Sigmoid colon (tissue), 7 donors: ENCODE results near the gene ZNF135. TPM values are rescaled to one million over a fixed set of nuclear protein-coding genes. Genes with fewer than 3 reads are reported as not detected.

Source experiments
- DNase-seq: peaks from one replicate; pipeline ENCODE4 v3.0.0-alpha.2; 2019
- H3K27ac ChIP-seq, 4 donors: fragments of 200-600 bp; sonication (generic); one replicate each; pipeline ENCODE4 v1.5.1; 2016 to 2019; ENCODE audit warnings: mild to moderate bottlenecking in 1 of 4
- H3K27me3 ChIP-seq, 3 donors: fragments of 200-600 bp; sonication (generic); one replicate each; pipeline ENCODE4 v1.5.1; 2019; ENCODE audit warnings: mild to moderate bottlenecking in 1 of 3
- H3K36me3 ChIP-seq, 4 donors: fragments of 200-600 bp; sonication (generic); one replicate each; pipeline ENCODE4 v1.5.1; 2016 to 2019
- H3K4me1 ChIP-seq, 4 donors: fragments of 200-600 bp; sonication (generic); one replicate each; pipeline ENCODE4 v1.5.1; 2017 to 2019
- H3K4me3 ChIP-seq, 4 donors: fragments of 200-600 bp; sonication (generic); one replicate each; pipeline ENCODE4 v1.5.1; 2017 to 2019; ENCODE audit warnings: mild to moderate bottlenecking in 2 of 4, moderate library complexity in 1 of 4
- H3K9me3 ChIP-seq, 4 donors: fragments of 200-600 bp in 3 of 4; sonication (generic) in 3 of 4; one replicate each; pipeline versions ENCODE4 v1.5.1 to v1.6.1; 2013 to 2019
- EP300 ChIP-seq, 4 donors: sonication (generic); formaldehyde crosslinking; IDR thresholded peaks; one replicate each; pipeline ENCODE4 v1.6.1; 2017; ENCODE audit warnings: antibody characterized with exemption in 4 of 4
- POLR2A ChIP-seq, 2 donors: fragments of 450-650 bp; IDR thresholded peaks; one replicate each; pipeline ENCODE4 v1.6.1; 2016; ENCODE audit warnings: antibody characterized with exemption in 2 of 2, mild to moderate bottlenecking in 2 of 2, moderate library complexity in 2 of 2
- POLR2AphosphoS5 ChIP-seq, 4 donors: sonication (generic); formaldehyde crosslinking; IDR thresholded peaks; one replicate each; pipeline ENCODE4 v1.6.1; 2017; ENCODE audit warnings: antibody characterized with exemption in 4 of 4
- WGBS, 2 donors: extraction: QIAGEN DNeasy Blood & Tissue Kit; methylation state at CpG; one replicate each; pipeline ENCODE4 v1.1.7; 2013; 5-methylcytosine and 5-hydroxymethylcytosine counted together
- intact Hi-C: fragments of 100-400 bp; cut with DNase I; formaldehyde crosslinking; loops from one replicate; pipeline ENCODE4 v1.15.1; 2023
- polyA plus RNA-seq, 3 donors: library from polyadenylated mRNA; stranded (reverse); fragments of 200-250 nt; gene quantifications; one replicate each; pipeline ENCODE4 v1.2.3, GENCODE V29; 2013
- total RNA-seq, 4 donors: library from RNA; depleted of rRNA; stranded (reverse); fragments of >200 nt; gene quantifications; one replicate each; pipeline ENCODE4 v1.1.0, GENCODE V29; 2016
- TF ChIP-seq, protein P1 (sequence below), 4 experiments: fragments of 450-650 bp in 3 of 4; fragments of 200-600 bp in 1 of 4; IDR thresholded peaks; one replicate each; pipeline ENCODE4 v1.5.1; 2016 to 2019; ENCODE audit warnings: antibody characterized with exemption in 4 of 4, mild to moderate bottlenecking in 3 of 4, moderate library complexity in 2 of 4
- donor health status: healthy with polysubstance abuse.
- donor health status: Bipolar disorder and iron deficiency.
- donor health status: healthy.

Gene ZNF135
- total and polyA plus RNA-seq, 7 donors: 0.46 to 10.0 (median 6.1) TPM

DNA sequence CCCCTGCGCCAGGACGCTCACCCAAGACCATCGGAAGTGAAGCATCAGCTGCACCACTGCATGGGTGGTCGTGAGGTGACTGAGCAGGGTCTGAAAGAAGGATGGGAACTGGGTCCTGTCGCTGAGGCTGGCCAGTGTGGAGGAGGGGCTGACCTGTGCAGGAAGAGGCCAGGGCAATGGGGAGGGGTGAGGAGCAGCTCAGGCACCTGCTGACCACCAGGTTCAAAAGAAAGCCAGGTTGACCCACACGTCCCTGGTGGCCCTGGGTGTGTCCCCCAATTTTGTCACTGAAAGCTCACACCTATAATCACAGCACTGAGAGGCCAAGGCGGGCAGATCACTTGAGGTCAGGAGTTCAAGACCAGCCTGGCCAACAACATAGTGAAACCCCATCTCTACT lies 39.0 kb upstream of the ZNF135 start:
- Histone ChIP-seq H3K36me3 (no peaks in the 10 kb centered on the region), H3K27ac (no peak overlapping the region), H3K27me3 (no peaks in the 10 kb centered on the region), H3K9me3 (no peaks in the 10 kb centered on the region), H3K4me3 (no peak overlapping the region), H3K4me1 (no peaks in the 10 kb centered on the region)
- intact Hi-C loops: no loop called here
- no peak for DNase-seq
- no peak for TF ChIP-seq POLR2AphosphoS5 (IDR thresholded peaks at IDR 0.05)
- TF ChIP-seq, protein P1, sequence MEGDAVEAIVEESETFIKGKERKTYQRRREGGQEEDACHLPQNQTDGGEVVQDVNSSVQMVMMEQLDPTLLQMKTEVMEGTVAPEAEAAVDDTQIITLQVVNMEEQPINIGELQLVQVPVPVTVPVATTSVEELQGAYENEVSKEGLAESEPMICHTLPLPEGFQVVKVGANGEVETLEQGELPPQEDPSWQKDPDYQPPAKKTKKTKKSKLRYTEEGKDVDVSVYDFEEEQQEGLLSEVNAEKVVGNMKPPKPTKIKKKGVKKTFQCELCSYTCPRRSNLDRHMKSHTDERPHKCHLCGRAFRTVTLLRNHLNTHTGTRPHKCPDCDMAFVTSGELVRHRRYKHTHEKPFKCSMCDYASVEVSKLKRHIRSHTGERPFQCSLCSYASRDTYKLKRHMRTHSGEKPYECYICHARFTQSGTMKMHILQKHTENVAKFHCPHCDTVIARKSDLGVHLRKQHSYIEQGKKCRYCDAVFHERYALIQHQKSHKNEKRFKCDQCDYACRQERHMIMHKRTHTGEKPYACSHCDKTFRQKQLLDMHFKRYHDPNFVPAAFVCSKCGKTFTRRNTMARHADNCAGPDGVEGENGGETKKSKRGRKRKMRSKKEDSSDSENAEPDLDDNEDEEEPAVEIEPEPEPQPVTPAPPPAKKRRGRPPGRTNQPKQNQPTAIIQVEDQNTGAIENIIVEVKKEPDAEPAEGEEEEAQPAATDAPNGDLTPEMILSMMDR (IDR thresholded peaks at IDR 0.05): no peak
- TF ChIP-seq POLR2A (IDR thresholded peaks at IDR 0.05): no peak
- TF ChIP-seq EP300 (IDR thresholded peaks at IDR 0.05): no peak
- WGBS, 2 donors: 78 to 81% methylated on average over 7 of the region's 7 CpGs

DNA sequence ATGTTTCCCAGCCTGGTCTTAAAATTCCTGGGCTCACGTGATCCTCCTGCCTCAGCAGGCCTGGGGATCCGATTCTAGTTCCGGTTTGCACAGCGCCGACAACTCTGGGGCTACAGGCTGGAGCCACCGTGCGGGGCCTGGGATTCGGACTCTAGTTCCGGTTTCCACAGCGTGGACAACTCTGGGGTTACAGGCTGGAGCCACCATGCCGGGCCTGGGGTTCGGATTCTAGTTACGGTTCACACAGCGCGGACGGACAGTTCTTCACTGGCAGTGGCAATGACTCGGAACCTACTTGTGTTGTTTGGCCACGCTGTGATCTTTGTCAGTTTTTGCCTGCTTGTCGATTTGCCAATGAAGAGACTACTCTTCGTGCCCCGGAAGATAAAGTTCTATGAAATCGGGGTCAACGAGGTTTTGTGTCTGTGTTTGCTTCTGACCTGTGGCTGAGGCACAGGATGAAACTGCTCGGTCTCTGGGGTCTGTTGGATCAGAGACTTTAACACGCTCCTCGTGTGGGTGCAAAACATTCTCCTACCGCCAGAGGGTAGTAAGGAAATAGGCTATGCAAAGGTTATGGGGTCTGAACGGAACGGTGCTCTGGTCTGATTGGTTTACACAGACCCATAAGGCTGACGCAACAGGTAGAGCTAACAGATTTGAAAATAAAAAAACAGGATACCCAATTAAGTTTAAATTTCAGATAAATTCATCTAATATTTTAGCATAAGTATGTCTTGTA lies 37.4 kb upstream of the ZNF135 start:
- TF ChIP-seq, protein P1 (IDR thresholded peaks at IDR 0.05): peak; percentile 56 to 84 (median 66)
- TF ChIP-seq POLR2AphosphoS5 (IDR thresholded peaks at IDR 0.05): no peak
- no peak overlapping the region for H3K4me3 ChIP-seq
- no peaks in the 10 kb centered on the region for H3K4me1 ChIP-seq
- intact Hi-C loops: loop anchor here (1.0 to 2.0 kb wide), 2 partner anchors 77 to 134 kb away; partner anchors contain the start of gene ZSCAN18
- no peaks in the 10 kb centered on the region for H3K27me3 ChIP-seq
- WGBS, 2 donors: 60 to 67% methylated on average over 30 of the region's 30 CpGs
- H3K27ac ChIP-seq: no peak overlapping the region
- H3K9me3 ChIP-seq: no peaks in the 10 kb centered on the region
- no peaks in the 10 kb centered on the region for H3K36me3 ChIP-seq
- peak; percentile 73 for DNase-seq

DNA sequence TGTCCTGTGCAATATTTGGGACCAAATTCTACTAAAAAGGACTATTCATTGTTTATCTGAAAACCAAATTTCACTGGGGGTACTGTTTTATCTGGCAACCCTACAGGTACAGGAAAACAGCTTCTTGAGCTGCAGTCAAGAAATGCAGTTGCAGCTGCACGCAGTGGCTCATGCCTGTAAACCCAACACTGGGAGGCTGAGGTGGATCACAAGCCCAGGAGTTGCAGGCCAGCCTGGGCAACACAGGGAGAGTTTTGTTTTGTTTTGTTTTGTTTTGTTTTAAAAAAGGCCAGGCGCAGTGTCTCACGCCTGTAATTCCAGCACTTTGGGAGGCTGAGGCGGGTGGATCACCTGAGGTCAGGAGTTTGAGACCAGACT lies 36.8 kb upstream of the ZNF135 start:
- Histone ChIP-seq H3K27me3 (no peaks in the 10 kb centered on the region), H3K27ac (no peak overlapping the region), H3K4me3 (no peak overlapping the region), H3K4me1 (no peaks in the 10 kb centered on the region), H3K36me3 (no peaks in the 10 kb centered on the region), H3K9me3 (no peaks in the 10 kb centered on the region)
- TF ChIP-seq EP300 (IDR thresholded peaks at IDR 0.05): no peak
- TF ChIP-seq, protein P1 (IDR thresholded peaks at IDR 0.05): no peak
- TF ChIP-seq POLR2AphosphoS5 (IDR thresholded peaks at IDR 0.05): no peak
- TF ChIP-seq POLR2A (IDR thresholded peaks at IDR 0.05): no peak
- 76 to 81% methylated on average over 4 of the region's 4 CpGs for whole genome bisulfite sequencing, 2 donors
- intact Hi-C loops: loop anchor here (1.0 to 2.0 kb wide), 2 partner anchors 77 to 133 kb away; partner anchors contain the start of gene ZSCAN18
- DNase-seq: no peak

DNA sequence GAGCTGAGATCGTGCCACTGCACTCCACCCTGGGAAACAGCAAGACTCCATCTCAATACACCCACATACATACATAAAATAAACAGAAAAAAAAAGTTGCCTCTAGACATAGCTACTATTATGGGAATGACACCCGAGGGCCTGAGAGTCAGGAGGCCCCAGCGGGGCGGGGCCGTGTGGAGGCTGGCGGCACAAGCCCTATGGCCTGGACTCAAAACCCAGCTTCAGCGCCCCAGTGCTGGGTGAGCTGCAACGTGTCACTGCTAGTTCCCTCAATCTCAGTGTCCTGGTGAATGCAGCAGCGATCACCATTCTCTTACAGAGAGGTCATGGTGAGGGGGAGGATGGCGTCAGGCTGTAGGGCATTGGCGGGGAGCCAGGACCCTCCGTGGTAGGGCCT lies 34.4 kb upstream of the ZNF135 start:
- intact Hi-C loops: no loop called here
- Histone ChIP-seq H3K9me3 (no peaks in the 10 kb centered on the region), H3K27me3 (no peaks in the 10 kb centered on the region), H3K4me1 (no peaks in the 10 kb centered on the region), H3K36me3 (no peaks in the 10 kb centered on the region), H3K27ac (no peak overlapping the region), H3K4me3 (no peak overlapping the region)
- 93% methylated on average over 12 of the region's 12 CpGs for WGBS, 2 donors
- TF ChIP-seq POLR2AphosphoS5 (IDR thresholded peaks at IDR 0.05): no peak
- TF ChIP-seq, protein P1 (IDR thresholded peaks at IDR 0.05): no peak
- TF ChIP-seq POLR2A (IDR thresholded peaks at IDR 0.05): no peak
- no peak for TF ChIP-seq EP300 (IDR thresholded peaks at IDR 0.05)
- DNase-seq: no peak
